Fibroblast of the aortic adventitia (primary cell): ENCODE data around the gene HNRNPC. TPM values are rescaled to one million over a fixed set of nuclear protein-coding genes. Genes with fewer than 3 reads are reported as not detected.
"Not testable (repeated sequence)": the region's sequence is repeated elsewhere in the genome, so short reads cannot be mapped to it uniquely, and the experiment has no call there.

Experiments used
- DNase-seq: peaks from one replicate; pipeline ENCODE4 v3.0.0-alpha.2; 2010; ENCODE audit warnings: low read depth
- H3K4me3 ChIP-seq: 2 replicates; pipeline ENCODE4 v1.5.1; 2011; ENCODE audit warnings: low read depth, mild to moderate bottlenecking, control low read depth, low read length, moderate library complexity
- CTCF ChIP-seq: IDR thresholded peaks from 2 replicates; pipeline ENCODE4 v1.5.1; 2011; ENCODE audit warnings: mild to moderate bottlenecking, low read length, control low read depth, inconsistent platforms; ENCODE audit not compliant: insufficient read depth
- total RNA-seq: library from RNA; depleted of rRNA; stranded (reverse); fragments of >200 nt; gene quantifications from 2 replicates; pipeline ENCODE4 v1.2.3, GENCODE V29; 2012; ENCODE audit warnings: low replicate concordance

HNRNPC gene
- total RNA-seq, 1 donor, result 458 TPM

GRCh38 chr14:21233457-21234076 is 35.7 kb downstream of the HNRNPC start:
- H3K4me3 ChIP-seq, result no peak overlapping the region
- no peak for DNase-seq
- TF ChIP-seq CTCF, result peak; percentile 42

GRCh38 chr14:21231020-21231652 is 38.1 kb downstream of the HNRNPC start:
- no peak overlapping the region for H3K4me3 ChIP-seq
- no peak for TF ChIP-seq CTCF
- DNase-seq, result no peak

GRCh38 chr14:21229821-21230220 is 39.4 kb downstream of the HNRNPC start:
- TF ChIP-seq CTCF, result no peak
- H3K4me3 ChIP-seq, result no peak overlapping the region
- DNase-seq, result no peak

- DNase-seq, result no peak
- TF ChIP-seq CTCF, result no peak
- H3K4me3 ChIP-seq, result no peak overlapping the region
Measured at GRCh38 chr14:21227981-21228380, 41.3 kb downstream of the HNRNPC start.

GRCh38 chr14:21227150-21227549 is 42.1 kb downstream of the HNRNPC start:
- H3K4me3 ChIP-seq, result no peak overlapping the region
- TF ChIP-seq CTCF, result no peak
- DNase-seq, result no peak

GRCh38 chr14:21226467-21226866 is 42.8 kb downstream of the HNRNPC start:
- H3K4me3 ChIP-seq, result no peak overlapping the region
- DNase-seq, result no peak
- TF ChIP-seq CTCF, result no peak

GRCh38 chr14:21225164-21225563 is 44.1 kb downstream of the HNRNPC start:
- not testable (repeated sequence) for H3K4me3 ChIP-seq, DNase-seq
